Measurements from ENCODE around the gene PDZRN3.

Gene PDZRN3

DNA sequence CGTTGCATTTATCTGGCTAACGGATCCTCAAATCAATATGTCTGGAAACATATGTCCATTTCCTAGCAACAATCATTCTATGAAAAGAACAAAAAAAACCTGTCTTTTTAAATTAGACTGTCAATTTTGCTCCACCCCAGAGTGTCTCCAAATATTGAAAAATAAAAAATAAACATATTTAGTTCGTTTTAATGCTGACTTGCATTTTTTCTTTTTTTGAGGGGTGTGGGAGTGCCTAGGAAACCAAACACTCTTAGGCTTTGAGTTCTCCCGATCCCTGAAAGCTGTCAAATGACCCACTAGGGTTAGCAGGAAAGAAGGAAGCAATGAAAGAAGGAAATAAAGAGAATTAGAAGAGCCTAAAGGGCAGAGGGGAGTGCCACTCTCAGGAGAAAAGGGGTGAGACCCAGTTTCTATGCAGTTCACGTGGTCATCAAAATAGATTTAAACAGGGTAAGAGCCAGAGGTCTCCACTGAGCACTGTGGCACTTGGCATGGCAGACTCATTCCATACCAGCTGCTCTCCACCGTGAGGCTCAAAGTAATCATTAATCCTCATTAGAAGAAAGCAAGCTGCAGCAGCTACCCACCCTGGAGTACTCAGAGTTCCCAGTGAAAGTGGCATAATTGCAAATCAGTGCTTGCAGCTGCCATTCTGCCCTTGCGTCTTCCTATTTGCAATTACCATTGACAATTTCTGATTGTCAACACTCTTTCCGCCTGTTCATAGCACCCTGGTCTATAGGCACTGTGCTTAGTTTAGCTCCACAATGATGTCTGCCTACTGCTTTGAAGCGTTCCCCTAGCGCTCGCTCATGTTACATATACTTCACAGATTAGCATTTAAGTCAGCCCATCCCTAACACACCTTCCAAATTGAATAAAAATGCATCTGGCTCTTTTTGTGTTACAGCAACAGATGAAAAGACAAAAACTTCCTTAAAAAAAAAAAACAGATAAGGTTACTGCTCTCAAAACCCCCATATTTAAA is 32.3 kb downstream of the PDZRN3 start:
- Histone ChIP-seq H3K27ac (ENCODE audit: poor library complexity, severe bottlenecking) (no peak overlapping the region), H3K27me3 (ENCODE audit: insufficient read depth, poor library complexity, severe bottlenecking) (no peaks in the 10 kb centered on the region), H3K9me3 (ENCODE audit: severe bottlenecking) (no peaks in the 10 kb centered on the region), H3K36me3 (ENCODE audit: low read depth) (no peaks in the 10 kb centered on the region), H3K4me1 (ENCODE audit: insufficient read depth, poor library complexity, severe bottlenecking) (no peaks in the 10 kb centered on the region), H3K4me3 (ENCODE audit: severe bottlenecking) (no peak overlapping the region)
- no peak for ATAC-seq (ENCODE audit: low read depth)
- DNase-seq (ENCODE audit: low spot score): no peak
- no peak for TF ChIP-seq CTCF (IDR thresholded peaks at IDR 0.05; ENCODE audit: poor library complexity, severe bottlenecking)

- H3K4me3 ChIP-seq (ENCODE audit: severe bottlenecking): no peak overlapping the region
- DNase-seq (ENCODE audit: low spot score) (no peak), ATAC-seq (ENCODE audit: low read depth) (no peak)
- no peaks in the 10 kb centered on the region for H3K27me3 ChIP-seq (ENCODE audit: insufficient read depth, poor library complexity, severe bottlenecking)
- no peaks in the 10 kb centered on the region for H3K36me3 ChIP-seq (ENCODE audit: low read depth)
- no peak overlapping the region for H3K27ac ChIP-seq (ENCODE audit: poor library complexity, severe bottlenecking)
- H3K4me1 ChIP-seq (ENCODE audit: insufficient read depth, poor library complexity, severe bottlenecking): no peaks in the 10 kb centered on the region
- TF ChIP-seq CTCF (IDR thresholded peaks at IDR 0.05; ENCODE audit: poor library complexity, severe bottlenecking): no peak
- no peaks in the 10 kb centered on the region for H3K9me3 ChIP-seq (ENCODE audit: severe bottlenecking)
Observed at GRCh38 chr3:73591286-73591800, 33.4 kb downstream of the PDZRN3 start.

DNA sequence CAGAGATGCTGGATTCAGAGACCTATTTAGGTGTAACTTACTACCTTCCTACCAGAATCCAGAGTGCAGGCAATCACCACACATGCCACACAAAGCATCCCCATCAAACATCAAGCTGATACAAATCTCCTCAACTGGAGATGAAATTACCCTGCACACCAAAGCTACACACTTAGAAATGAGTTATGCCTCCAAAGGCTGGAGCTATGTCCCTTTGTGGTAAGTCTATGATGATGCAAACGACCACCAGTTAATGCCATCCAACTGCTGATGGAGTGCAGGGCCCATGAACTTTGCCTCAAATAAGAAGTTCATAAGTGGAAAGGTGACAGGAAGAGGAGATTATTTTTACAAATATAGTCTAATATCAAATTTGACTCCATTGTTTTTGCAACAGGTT is 38.1 kb downstream of the PDZRN3 start:
- Histone ChIP-seq H3K4me3 (ENCODE audit: severe bottlenecking) (no peak overlapping the region), H3K27ac (ENCODE audit: poor library complexity, severe bottlenecking) (no peak overlapping the region), H3K27me3 (ENCODE audit: insufficient read depth, poor library complexity, severe bottlenecking) (no peaks in the 10 kb centered on the region), H3K36me3 (ENCODE audit: low read depth) (no peaks in the 10 kb centered on the region), H3K4me1 (ENCODE audit: insufficient read depth, poor library complexity, severe bottlenecking) (no peaks in the 10 kb centered on the region), H3K9me3 (ENCODE audit: severe bottlenecking) (no peaks in the 10 kb centered on the region)
- ATAC-seq (ENCODE audit: low read depth): no peak
- DNase-seq (ENCODE audit: low spot score): no peak
- TF ChIP-seq CTCF (IDR thresholded peaks at IDR 0.05; ENCODE audit: poor library complexity, severe bottlenecking): no peak

GRCh38 chr3:73586190-73586589 is 38.6 kb downstream of the PDZRN3 start:
- H3K9me3 ChIP-seq (ENCODE audit: severe bottlenecking): no peaks in the 10 kb centered on the region
- no peak for TF ChIP-seq CTCF (IDR thresholded peaks at IDR 0.05; ENCODE audit: poor library complexity, severe bottlenecking)
- ATAC-seq (ENCODE audit: low read depth) (no peak), DNase-seq (ENCODE audit: low spot score) (no peak)
- H3K4me1 ChIP-seq (ENCODE audit: insufficient read depth, poor library complexity, severe bottlenecking): no peaks in the 10 kb centered on the region
- H3K36me3 ChIP-seq (ENCODE audit: low read depth): no peaks in the 10 kb centered on the region
- H3K4me3 ChIP-seq (ENCODE audit: severe bottlenecking): no peak overlapping the region
- no peak overlapping the region for H3K27ac ChIP-seq (ENCODE audit: poor library complexity, severe bottlenecking)
- no peaks in the 10 kb centered on the region for H3K27me3 ChIP-seq (ENCODE audit: insufficient read depth, poor library complexity, severe bottlenecking)

DNA sequence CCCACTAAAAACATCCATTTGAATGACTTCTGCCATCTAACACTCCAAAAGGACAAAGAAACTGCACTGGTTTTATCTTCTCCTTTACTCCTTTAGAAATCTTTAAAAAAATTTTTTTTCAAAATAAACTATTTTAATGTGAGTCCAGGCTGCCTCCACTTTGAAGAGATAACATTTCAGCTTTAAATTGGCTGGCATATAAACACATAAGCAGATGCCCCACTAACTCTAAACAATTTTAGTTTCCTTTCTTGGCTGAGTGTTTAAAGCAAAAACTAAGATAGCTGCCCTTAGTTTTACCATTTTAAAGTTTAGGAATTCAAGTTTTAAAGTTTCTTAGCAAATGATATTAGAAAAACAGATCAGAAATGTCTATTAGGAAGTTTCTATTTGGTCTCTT is 39.9 kb downstream of the PDZRN3 start:
- H3K4me3 ChIP-seq (ENCODE audit: severe bottlenecking): no peak overlapping the region
- ATAC-seq (ENCODE audit: low read depth) (no peak), DNase-seq (ENCODE audit: low spot score) (no peak)
- no peak overlapping the region for H3K27ac ChIP-seq (ENCODE audit: poor library complexity, severe bottlenecking)
- no peaks in the 10 kb centered on the region for H3K27me3 ChIP-seq (ENCODE audit: insufficient read depth, poor library complexity, severe bottlenecking)
- no peaks in the 10 kb centered on the region for H3K36me3 ChIP-seq (ENCODE audit: low read depth)
- TF ChIP-seq CTCF (IDR thresholded peaks at IDR 0.05; ENCODE audit: poor library complexity, severe bottlenecking): no peak
- H3K9me3 ChIP-seq (ENCODE audit: severe bottlenecking): no peaks in the 10 kb centered on the region
- H3K4me1 ChIP-seq (ENCODE audit: insufficient read depth, poor library complexity, severe bottlenecking): no peaks in the 10 kb centered on the region
